Measurements from ENCODE around the gene SMTN. TPM values are rescaled to one million over a fixed set of nuclear protein-coding genes. Genes with fewer than 3 reads are reported as not detected.
A peak's percentile ranks its signal among the peaks of the same experiment; 100 is the strongest.
"Not testable (repeated sequence)": the region's sequence is repeated elsewhere in the genome, so short reads cannot be mapped to it uniquely, and the experiment has no call there.

The SMTN gene
- total RNA-seq = 100 to 1,000 TPM; 511 to 666 TPM
- long read RNA-seq, donor 1, transcript SMTN-201 (21 exons, 3,295 nt) = minor isoform, 39 of 419 reads
- long read RNA-seq, donor 1, transcript SMTN-202 (20 exons, 3,130 nt) = major isoform, 44 of 419 reads
- long read RNA-seq, donor 1, partial matches to known transcripts = 288 of 419 reads
- long read RNA-seq, donor 1, other reads (novel, unspliced or antisense) = 47 of 419 reads
- long read RNA-seq, donor 2, transcript SMTN-202 (20 exons, 3,130 nt) = minor isoform, 100 of 1,214 reads
- long read RNA-seq, donor 2, transcript SMTN-201 (21 exons, 3,295 nt) = major isoform, 152 of 1,214 reads
- long read RNA-seq, donor 2, partial matches to known transcripts = 841 of 1,214 reads
- long read RNA-seq, donor 2, other reads (novel, unspliced or antisense) = 117 of 1,214 reads

DNA sequence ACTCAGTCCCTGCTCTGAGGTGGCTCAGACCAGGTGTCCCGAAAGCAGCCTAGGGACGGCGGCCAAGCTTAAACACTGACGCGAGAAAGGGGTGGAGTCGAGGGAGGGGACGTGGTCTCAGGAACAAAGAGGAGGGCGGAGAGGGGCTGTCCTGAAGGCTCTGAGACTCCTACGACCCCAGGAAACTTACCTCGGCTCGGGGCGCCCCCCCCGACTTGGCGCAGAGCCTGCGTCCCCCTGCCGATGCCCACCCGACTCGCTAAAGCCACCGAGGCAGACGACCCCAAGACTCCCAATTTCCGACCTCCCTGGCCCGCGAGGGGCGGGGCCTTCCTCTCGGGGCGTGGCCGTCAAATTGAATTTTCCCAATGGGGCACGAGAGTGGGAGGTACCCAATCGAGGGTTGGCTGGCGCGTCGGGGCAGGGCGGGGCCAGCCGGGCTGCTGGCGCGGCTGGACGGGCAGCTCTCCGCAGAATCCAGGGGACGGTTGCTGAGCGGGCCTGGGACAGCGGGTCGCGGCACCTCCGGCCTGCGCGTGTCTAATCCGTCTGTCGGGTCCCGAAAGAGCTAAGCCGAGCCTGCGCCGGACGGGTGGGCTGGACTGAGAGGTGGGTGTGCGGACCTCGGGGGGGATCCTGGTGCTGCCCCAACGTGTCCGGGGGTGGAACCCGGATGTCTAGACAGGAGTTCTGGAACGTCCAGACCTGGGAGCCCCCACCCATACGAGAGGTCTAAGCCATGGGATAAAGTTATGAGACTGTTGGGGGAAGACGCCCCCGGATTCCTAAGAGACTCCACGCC, at the start of gene SMTN:
Gene SMTN (plus strand): TSS at position 471 of the 802 bp plus-strand sequence. CDS start 1,941 bp downstream, outside the sequence.
- intact Hi-C loops (cut with DNase I) = loop anchor here (2.0 to 5.0 kb wide), 3 partner anchors 44 to 114 kb away; partner anchors contain the start of genes MORC2 (in 2 of the 2) and TUG1 (in 2 of the 2)
- DNase-seq (ENCODE audit: low spot score) = peak; percentile 97

DNA sequence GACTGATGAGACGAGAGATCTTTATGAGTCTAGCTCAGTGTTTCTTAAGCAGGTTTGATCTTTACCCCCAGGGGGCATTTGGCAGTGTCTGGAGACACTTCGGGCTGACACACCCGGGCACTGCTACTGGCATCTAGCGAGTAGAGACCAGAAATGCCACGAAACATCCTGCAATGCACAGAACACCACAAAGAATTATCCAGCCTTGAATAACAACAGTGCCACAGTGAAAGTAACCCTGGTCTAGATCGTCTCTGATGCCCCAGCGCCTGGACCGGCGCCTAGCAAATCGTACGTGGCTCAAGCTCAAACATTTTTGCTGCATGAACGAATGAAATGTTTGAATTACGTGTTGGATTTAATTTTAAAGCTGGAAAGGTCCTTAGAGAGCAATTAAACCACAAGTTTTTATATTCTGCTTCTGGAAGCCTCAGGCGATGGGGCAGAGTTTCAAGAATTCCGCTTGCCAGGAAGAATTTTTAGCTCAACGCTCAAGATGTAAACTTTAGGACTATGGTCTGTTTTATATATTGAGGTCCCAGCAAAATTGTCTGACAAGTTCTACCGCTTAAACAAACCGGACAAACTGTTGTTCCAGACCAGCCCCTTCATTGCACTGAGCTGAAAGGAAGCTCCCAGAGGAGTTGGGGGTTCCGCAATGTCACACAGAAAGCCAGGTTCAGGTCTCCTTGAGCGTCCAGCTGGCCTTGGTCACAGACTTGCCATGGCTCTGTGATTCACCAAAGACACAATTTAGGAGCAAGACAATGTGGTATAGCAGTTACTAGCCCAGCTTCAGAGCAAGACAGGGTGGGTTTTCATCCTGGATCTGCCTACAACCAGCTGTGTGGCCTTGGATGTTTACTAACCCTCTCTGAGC, 44.2 kb upstream of the SMTN start:
- intact Hi-C loops (cut with DNase I) = loop anchor here in 1 of 2 donors (5.0 to 10.0 kb wide), 2 partner anchors 45 to 62 kb away; partner anchors contain the start of gene SMTN
- peak; percentile 82 for DNase-seq (ENCODE audit: low spot score)

DNA sequence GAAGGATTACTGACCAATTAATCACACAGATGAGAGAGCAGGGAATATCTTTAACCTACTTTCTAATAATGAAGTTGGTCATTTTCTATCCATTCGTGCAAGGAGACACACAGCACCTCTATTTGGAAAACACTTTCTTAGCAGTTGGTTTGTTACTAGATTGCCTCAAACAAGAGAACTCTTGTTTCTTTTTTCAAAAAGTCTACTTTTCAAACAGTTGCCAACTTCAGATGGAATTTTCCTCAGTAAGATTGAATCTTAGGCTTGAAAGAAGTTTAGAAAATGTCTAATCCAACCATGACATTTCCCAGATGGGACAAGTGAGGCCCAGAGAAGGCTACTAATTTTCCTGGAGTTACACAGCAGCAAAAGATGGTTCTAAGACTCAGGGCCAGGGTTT, 42.4 kb upstream of the SMTN start:
- DNase-seq (ENCODE audit: low spot score) = no peak
- intact Hi-C loops (cut with DNase I) = loop anchor here in 1 of 2 donors (5.0 to 10.0 kb wide), 2 partner anchors 44 to 64 kb away; partner anchors contain the start of gene SMTN

DNA sequence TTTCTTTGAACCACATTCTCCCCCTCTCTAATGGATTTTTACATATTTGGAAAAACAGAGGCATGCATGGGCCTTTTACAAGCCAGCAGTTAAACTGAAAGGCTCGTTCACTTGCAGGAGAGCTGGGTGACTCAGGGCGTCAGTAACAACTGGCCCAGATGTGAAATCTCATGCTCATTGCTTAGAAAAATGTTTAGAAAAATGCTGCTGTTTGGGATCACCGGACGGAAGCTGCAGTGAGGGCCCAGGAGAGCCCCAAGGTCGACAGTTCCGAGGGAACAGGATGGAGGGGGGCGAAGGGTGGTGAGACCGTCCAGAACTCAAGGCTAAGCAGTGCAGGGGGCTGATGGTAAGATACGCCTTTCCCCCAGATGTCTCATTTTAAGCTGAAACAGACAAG, 41.7 kb upstream of the SMTN start:
- DNase-seq (ENCODE audit: low spot score) = no peak
- intact Hi-C loops (cut with DNase I) = loop anchor here in 1 of 2 donors (5.0 to 10.0 kb wide), 2 partner anchors 43 to 65 kb away; partner anchors contain the start of gene SMTN

DNA sequence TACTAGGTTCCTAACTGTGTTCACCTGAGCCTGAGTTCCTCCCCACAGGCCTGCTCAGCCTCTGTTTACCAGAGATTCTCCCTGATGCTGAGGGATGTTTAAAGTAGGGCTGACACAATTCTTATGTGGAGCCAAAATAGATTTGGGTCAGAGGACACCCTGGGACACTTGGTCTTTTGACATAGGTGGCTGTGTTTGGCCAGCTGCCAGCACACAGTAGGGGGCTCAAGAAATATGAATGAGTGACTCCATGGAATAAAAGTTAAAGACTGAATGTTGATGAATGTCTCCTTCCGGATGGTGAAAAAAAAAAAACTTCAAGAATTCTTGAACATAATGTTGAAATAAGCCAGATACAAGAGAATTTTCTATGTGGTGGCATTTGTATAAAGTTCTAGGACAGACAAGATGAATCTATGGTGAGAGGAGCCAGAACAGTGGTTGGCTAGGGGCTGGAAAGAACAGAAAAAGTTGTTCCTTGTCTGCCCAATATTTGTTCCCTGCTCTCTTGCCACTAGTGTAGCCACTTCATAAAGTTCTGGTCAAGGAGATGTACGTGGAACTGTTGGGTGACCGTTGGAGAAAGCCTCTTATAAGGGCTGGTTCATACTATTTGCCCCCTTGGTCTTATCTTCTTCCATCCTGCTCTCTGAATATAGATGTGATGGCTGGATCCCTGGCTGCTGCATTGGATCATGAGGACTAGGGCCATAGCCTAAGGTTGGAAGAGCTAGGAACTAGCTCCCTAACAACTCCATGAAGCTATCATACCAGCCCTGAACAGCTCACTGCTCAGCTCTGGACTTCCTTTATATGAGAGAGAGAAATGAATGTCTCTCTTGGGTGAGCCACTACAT, 40.3 kb upstream of the SMTN start:
- no peak for DNase-seq (ENCODE audit: low spot score)
- intact Hi-C loops (cut with DNase I) = loop anchor here in 1 of 2 donors (5.0 kb wide), 1 partner anchor 127 kb away; no protein-coding TSS in a partner anchor

DNA sequence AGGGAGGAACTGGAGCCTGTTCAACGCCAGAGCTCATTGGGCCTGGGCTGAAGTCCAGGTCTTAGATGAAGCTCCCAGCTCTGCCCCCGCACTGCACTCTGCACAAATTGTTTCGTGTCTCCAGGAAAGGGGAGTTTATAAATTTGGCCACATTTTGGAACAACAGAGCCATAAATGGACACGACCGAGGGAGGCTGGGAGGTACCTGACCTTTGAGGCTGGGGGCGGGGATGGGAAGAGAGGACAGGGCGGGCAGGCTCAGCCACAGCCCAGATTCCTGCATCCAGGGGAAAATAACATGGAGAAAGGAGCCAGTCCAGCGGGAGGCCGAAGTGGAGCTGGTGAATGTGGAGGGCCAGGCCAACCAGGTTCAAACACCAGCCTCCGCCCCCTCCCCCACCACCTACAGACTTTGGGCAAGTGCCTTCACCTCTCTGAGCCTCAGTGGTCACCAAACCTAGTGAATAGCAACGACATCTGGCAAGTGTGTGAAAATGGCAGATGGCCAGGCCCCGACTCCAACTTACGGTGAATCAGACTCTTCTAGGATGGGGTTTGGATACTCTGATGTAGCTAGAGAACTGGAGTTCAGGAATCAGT, 36.8 kb upstream of the SMTN start:
- peak; percentile 88 for DNase-seq (ENCODE audit: low spot score)

DNA sequence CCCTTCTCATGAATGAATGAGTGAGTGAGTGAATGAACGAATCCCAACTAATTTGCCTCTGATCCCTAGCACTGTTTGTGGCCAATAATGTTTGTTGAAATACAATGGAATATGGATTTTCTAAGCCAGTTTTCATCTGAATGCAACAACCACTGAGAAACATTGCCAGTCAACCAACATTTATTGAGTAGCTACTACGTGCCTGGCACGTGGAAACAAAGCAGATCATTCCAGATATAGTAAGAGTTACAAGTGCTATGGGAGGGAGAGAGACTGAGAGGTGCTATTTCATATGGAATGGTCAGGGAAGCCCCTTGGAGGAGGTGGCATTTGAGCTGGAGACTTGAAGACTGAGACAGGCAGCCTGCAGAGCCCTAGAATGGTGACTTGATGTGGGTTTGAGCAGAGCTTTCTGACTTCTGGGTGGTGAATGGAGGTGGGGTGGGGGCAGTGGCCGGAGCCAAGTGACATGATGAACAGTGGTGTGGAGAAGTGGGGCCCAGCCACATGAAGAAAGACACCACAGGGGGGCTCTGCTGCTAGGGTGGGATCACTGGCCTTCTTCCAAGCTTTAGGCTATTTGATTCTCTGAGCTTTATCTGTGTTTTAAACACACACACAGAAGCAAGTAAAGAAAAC, 35.1 kb upstream of the SMTN start:
- no peak for DNase-seq (ENCODE audit: low spot score)
- intact Hi-C loops (cut with DNase I) = no loop called here

More for the DNA sequence above, 36.8 kb upstream of the SMTN start:
- intact Hi-C loops (cut with DNase I) = loop anchor here in 1 of 2 donors (5.0 kb wide), 1 partner anchor 123 kb away; no protein-coding TSS in a partner anchor

DNA sequence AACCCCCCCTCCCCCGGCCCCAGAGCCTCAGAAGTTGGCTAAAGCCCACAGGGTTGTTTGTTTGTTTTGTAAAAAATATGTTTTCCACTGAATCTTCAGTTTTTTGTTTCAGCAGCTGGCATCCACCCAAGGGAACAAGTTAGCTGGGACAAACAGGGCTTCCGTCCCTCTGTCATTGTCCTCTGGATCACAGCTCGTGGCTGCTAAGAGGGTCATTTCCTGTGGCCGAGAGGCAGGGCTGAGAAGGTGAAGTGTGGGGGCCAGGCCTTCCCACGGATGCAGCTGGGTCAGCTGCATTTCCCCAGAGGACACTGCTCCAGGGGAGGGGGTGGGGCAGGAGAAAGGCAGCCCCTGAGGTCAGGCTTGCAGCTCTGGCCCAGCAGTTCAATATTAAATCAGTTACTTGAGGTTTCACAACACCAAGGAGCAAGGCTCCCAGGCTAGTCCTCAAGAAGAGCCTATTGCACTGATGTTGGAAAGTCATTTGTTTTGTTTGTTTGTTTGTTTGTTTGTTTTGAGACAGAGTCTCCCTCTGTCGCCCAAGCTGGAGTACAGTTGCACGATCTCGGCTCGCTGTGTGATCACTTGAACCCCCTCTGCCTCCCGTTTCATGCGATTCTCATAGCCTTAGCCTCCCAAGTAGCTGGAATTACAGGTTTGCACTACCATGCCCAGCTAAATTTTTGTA, 34.4 kb upstream of the SMTN start:
- intact Hi-C loops (cut with DNase I) = no loop called here
- no peak for DNase-seq (ENCODE audit: low spot score)

DNA sequence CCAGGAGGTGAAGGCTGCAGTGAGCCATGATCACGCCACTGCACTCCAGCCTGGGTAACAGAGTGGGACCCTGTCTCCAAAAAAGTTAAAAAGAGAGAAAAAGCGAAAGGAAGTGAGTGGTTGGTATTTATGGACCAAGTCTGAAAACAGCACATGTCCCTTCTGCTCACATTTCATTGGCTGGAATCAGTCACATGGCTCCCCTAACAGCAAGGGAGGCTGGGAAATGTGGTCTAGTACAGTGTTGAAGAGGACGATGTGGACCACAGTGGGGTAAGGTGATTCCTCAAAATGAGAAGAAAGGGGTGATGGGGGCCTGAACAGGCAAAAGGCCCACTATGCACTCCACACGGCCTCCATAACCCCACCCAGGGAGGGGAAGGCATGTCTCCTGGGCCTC, 32.5 kb upstream of the SMTN start:
- intact Hi-C loops (cut with DNase I) = no loop called here
- no peak for DNase-seq (ENCODE audit: low spot score)

DNA sequence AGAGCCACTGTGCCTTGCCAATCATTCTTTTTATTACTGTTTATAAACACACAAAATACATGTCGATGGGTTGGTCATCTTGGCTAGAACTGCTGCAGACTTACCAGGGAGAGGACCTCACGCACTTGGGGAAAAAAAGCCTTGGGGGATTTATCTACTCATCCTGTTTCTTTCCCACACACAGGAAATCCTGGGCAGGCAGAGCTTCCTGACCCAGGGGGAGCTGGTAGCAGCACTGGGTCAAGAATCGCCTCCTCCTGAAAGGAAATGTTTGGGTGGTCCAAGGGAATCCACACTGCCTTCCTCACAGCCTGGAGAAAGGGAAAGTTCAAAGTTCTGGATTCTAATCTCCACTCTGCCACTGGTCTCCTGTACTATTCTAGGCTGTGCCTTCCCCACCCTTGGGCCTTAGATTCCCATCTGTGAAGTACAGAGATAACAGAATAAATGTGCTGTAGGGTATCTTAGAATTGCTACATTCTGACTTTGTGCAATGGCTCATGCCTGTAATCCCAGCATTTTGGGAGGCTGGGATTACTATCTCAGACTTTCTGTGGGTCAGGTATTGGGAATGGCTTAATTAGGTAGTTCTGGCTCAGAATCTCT, 31.2 kb upstream of the SMTN start:
- intact Hi-C loops (cut with DNase I) = no loop called here
- no peak for DNase-seq (ENCODE audit: low spot score)

DNA sequence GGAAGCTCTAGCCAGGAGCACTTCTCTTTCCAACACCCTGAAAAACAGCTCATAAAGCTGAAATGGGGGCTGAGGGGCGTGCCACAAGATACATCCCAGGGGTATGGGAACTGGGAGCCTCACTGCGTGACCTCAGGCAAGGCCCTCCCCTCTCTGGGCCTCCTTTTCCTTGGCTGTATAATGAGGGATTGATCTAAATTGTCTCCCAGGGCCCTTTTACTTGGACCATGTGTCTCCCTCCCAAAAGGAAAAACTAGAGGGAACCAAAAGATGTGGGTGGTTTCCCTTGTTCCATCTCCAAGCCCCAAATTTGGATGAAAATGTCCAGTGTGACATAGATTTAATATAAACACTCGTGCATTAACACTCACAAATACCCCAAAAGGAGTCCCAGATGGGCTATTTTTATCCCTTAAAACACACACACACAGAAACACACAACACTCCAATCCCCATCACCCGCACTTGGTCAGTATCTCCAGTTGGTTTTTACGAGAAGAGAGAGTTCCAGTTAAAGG, 25.9 kb upstream of the SMTN start:
- DNase-seq (ENCODE audit: low spot score) = no peak
- intact Hi-C loops (cut with DNase I) = no loop called here

DNA sequence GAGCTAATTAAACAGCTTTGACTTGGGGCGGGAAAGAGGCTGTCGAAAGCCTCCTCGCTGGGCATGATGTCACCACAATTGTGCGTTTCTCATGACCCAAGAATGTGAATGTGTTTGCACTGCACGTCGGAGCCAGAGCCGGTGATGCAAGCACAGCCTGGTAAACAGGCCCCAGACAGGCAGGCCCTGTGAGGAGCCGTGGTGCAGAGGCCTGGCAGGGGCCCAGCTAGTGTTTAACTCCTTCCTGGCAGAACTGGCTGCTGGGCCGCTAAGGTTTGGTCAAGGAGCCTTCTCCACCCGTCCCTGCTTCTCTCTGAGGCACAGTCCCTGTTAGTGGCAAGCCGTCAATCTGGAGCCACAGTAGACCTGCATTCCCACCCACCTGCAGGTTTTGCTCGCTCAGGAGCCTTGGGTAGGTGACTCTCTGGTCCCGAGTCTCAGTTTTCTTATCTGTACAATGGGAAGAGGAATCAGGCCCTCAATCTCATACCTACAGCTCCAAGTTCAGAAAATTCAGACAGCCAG, 25.4 kb upstream of the SMTN start:
- intact Hi-C loops (cut with DNase I) = no loop called here
- DNase-seq (ENCODE audit: low spot score) = peak; percentile 96

DNA sequence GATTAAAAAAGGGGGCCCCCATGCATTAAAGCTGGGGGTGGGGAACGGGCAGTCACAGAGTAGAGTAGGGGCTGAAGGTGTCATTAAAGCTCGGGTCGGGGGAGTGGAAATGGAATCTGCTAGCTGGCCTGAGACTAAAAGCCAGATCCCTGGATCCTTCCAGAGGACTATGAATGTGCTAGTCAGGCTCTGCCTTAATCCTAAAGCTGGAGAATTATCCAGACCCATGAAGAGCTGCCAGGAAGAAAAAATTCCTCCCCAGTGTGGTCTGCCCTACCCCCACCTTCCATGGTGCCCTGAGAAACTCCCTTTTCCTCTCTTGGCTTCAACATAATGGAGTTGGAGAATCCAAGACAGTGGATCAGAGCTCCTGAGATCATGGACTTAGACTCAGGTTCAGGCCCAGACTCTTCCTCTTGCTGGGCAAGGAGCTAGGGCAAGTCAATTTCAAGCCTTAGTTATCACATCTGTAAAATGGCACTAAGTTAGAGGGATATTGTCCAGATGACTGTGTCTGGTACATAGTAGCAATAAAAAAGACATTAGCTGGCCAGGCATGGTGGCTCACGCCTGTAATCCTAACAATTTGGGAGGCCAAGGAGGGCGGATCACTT, 24.0 kb upstream of the SMTN start:
- intact Hi-C loops (cut with DNase I) = no loop called here
- DNase-seq (ENCODE audit: low spot score) = no peak

DNA sequence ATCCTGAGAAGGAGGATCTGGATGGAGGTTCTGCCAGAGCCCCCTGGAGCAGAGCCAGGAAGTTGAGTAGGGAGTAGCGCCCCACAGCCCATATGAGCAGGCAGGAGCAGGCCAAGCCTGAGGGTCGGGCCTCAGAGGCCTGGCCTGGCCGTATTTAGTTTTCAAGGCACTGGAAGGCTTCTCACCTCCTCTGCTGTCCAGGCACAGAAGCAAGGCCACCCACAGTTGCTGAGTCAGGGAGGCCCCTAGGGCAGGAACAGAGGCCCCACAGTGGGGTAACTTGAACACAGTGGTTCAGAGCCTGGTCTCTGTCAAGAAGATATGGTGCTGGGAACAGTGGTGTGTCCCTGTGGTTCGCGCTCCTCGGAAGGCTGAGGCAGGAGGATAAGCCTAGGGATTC, 21.5 kb upstream of the SMTN start:
- not testable (repeated sequence) for DNase-seq (ENCODE audit: low spot score)

DNA sequence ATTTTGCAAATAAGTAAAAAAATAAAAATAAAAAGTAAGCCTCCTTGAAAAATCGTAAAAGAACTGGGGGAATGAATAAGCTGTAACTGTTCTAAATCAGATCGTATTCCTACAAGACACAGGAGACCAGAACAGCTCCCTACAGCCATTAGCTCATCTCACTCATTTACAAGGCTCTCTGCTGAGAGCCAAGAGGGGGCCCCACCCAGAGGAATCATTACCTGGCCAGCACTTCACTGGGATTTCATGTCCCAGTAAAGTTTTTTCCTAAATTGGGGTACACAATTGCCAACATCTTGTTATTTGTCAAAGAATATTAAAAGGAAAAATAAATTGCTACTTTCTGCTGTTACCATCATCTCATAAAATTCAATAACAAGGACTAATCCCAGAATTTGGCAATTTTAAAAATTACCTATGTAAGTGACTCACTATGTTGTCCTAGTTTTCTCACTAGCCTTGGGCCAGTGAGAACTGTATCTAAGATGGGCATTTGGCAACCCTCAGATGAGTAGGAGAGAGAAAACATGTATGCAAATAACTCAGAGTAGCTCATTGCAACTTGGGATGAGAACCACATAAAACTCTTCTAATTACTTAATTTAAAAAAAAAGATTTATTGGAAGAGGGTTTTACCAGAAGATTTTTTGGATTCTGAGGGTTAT, 18.4 kb upstream of the SMTN start:
- intact Hi-C loops (cut with DNase I) = no loop called here

More for the DNA sequence above, 21.5 kb upstream of the SMTN start:
- intact Hi-C loops (cut with DNase I) = not testable (repeated sequence)

More for the DNA sequence above, 18.4 kb upstream of the SMTN start:
- no peak for DNase-seq (ENCODE audit: low spot score)
